Frontal cortex (tissue), 4 donors: ENCODE measurements around the gene POU2F1. TPM values are rescaled to one million over a fixed set of nuclear protein-coding genes. Genes with fewer than 3 reads are reported as not detected.
"Not testable (repeated sequence)": the region's sequence is repeated elsewhere in the genome, so short reads cannot be mapped to it uniquely, and the experiment has no call there.

Experiments
- DNase-seq, 2 donors: peaks; one replicate each; pipeline ENCODE4 v3.0.0; 2012; ENCODE audit warnings: low spot score in 2 of 2
- FAIRE-seq: peaks from 2 replicates; lab custom pipeline; 2012; peaks lifted over from hg19 to GRCh38; lab: Jason Lieb, UNC
- total RNA-seq: library from RNA; depleted of rRNA; stranded (reverse); fragments of >200 nt; gene quantifications from one replicate; pipeline ENCODE4 v1.2.3, GENCODE V29; 2014
- donor health status: control.
- donor health status: control.
- donor health status: control.

Gene POU2F1
- total RNA-seq, 1 donor from 2014 or later: 19.2 TPM

DNA sequence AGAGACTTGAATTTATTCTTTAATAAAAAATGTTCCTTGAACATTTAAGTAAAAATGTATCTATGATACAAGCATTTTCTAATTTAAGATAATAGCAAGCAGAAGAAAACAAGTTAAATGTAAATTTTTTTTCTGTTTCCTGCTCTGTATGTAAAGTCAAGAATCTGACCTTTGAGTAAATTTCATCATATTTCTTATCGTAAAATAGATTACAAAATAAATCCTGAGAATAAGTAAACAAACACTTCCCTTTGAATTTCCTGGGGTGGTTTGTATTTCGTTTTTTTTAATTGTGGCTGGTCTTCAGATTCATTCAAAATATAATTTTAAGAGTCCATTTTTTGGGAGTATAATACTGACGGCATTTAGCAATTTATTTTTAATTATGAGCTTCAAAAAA lies 77.6 kb downstream of the POU2F1 start:
- DNase-seq (no peak), FAIRE-seq (no peak)

DNA sequence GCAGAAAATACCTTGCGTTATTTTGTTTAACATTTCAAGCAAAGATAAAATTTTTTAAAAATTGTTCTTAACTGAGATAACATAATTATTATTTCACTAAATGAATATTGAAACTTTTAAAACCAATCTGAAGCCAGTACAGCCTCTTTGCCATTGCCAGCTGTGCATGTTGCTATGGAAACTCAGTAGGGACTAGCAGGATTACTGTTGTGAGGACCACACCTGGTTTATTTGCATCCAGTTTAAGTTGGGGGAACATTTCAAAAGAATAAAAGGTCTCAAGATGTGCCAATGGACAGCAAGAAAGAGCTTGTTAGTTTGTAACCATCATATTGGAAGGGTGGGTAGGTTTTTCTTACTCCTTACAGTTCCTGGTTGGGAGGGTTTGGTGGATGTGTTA lies 80.7 kb downstream of the POU2F1 start:
- no peak for DNase-seq
- no peak for FAIRE-seq

DNA sequence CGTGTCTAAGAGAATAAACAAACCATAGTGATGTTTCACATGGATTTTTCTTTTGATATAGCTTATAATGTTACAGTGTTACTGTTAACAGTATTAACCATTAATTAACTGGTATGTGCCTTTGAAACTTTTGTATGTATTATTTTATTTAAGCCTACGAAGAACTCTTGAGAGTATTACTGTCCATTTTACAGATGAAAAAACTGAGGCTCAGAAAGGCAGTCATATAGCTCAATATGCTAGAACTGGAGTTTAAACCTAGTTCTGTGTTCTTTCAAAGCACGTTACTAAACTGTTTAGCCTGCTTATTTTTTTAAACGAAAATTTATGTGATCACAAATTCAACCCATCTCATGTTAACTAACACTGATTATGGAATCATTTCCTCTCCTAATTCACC lies 83.5 kb downstream of the POU2F1 start:
- FAIRE-seq (no peak), DNase-seq (no peak)

DNA sequence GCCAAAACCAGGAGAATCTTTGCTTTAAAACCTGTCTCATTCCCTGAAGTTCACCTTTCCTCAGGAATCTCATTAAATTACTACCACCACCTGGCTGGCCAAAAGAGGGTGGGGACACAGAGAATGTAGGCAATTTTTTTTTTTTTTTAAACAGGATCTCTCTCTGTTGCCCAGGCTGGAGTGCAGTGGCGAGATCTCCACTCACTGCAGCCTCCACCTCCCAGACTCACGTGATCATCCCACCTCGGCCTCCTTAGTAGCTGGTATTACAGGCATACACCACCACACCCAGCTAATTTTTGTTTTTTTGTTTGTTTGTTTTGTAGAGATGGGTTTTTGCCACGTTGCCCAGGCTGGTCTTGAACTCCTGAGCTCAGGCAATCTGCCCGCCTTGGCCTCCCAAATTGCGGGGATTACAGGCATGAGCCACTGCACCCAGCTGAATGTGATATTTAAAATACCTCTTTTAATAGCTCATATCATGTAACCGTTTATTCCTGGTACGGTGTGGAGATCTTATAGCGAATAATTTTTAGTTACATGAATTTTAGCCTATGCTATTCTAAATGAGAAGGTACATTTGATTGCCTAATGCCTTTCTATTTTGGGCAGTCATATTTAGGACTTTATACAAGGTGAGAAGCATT lies 84.5 kb downstream of the POU2F1 start:
- FAIRE-seq (no peak), DNase-seq (no peak)

DNA sequence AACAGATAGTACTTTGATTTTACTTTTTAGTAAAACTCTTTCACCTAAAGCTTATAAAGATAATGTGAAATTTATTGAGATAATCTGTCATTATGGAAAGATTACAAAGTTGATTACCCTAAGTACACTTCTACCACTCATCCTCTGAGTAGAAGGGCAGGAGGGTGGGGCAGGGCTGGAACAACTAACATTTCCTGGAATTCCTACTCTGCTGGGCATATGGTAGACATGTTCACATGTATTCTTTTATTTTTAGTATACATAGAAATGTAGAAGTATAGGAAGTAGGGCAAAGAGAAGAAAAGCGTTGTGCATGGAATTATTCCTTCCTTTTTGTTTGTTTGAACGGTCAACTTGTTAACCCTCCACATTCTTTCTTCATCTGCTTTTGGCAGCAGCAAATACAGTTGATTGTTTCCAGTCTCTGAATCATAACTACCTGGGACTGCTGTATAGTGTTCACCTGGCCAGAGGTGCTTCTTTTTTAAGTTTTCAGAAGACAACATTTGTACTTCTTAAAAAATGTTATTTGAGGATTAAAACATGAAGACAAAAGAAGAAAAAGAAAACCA lies 85.1 kb downstream of the POU2F1 start:
- DNase-seq (no peak), FAIRE-seq (no peak)

DNA sequence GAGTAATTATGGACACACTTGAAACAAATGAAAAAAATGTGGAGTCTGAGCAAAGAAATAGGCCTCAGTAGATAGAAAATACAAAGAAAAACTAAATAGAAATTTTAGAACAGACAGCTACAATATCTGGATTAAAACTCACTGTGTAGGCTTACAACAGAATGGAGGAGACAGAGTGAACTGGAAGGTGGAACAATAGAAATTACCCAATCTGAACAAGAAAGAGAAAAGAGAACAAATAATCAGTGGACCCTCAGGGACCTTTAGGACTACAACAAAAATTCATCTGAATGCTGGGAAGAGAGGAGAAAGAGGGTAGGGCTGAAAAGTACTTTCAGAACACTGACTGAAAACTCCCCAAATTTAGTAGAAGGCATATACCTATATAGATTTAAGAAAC lies 90.0 kb downstream of the POU2F1 start:
- FAIRE-seq (no peak), DNase-seq (no peak)

DNA sequence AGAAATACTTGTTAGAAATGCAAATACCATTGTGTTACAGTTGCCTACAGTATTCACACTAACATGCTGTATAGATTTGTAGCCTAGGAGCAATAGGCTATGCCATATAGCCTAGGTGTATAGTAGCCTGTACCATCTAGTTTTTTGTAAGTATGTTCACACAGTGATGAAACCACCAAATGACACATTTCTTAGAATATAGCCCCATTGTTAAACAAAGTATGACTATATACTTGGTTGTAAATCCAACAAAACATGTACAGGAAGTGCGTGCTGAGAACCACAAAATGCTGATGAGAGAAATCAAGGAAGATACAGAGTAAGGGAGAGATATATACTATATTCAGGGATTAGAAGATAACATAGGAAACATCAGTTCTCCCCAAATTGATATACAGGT lies 92.2 kb downstream of the POU2F1 start:
- FAIRE-seq: no peak
- DNase-seq: no peak

DNA sequence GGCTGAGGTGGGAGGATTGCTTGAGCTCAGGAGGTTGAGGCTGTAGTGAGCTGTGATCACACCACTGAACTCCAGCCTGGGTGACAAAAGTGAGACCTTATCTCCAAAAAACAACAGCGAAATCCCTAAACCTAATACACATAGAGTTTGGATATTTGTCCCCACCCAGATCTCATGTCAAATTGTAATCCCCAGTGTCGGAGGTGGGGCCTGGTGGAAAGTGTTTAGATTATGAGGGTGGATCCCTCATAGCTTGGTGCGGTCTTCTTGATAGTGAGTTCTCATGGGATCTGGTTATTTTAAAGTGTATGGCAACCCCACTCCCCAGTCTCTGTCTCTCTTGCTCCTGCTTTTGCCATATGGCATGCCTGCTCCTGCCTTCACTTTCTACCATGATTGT lies 94.0 kb downstream of the POU2F1 start:
- FAIRE-seq: no peak

DNA sequence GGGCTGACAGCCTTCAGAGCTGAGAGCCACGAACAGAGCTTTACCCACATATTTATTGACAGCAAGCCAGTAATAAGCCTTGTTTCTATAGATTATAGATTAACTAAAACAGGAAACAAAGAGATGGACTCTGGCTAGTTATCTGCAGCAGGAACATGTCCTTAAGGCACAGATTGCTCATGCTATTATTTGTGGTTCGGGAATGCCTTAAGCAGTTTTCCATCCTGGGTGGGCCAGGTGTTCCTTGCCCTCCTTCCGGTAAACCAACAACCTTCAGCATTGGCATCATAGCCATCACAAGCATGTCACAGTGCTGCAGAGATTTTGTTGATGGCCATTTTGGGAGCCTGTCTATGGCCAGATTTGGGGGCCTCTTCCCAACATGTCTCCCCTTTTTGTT lies 96.8 kb downstream of the POU2F1 start:
- DNase-seq (no peak), FAIRE-seq (no peak)

More for the DNA sequence above, 94.0 kb downstream of the POU2F1 start:
- DNase-seq: no peak

DNA sequence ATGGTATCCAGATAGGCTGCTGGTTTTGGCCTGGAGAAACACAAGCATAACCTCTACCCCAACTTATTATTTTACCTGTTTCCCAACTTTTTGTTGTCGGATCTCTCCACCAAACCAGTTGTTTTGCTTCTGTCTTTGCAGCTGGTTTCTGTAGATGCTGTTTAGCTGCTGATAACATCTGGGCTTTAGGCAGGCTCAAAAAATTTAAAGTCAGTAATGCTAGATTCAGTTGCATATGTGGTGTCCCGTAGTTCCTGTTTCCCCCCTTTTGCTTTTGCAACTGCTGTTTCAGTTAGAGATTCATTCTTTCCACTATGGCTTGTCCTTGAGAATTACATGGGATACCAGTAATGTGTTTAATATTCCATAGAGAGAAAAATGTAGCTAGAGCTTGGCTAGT lies 98.5 kb downstream of the POU2F1 start:
- not testable (repeated sequence) for FAIRE-seq, DNase-seq

DNA sequence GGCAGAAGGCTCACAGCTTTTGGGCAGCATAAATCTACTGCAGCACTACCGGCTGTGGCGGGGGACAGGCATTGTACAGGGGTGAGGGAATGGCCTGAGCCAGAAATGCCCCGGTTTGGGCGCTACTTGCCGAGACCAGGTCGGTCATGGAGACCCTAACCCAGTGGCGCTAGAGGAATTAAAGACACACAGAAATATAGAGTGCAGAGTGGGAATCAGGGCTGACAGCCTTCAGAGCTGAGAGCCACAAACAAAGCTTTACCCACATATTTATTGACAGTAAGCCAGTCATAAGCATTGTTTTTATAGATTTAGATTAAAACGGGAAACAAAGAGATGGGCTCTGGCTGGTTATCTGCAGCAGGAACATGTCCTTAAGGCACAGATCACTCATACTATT lies 101.8 kb downstream of the POU2F1 start:
- FAIRE-seq: no peak
- DNase-seq: no peak

DNA sequence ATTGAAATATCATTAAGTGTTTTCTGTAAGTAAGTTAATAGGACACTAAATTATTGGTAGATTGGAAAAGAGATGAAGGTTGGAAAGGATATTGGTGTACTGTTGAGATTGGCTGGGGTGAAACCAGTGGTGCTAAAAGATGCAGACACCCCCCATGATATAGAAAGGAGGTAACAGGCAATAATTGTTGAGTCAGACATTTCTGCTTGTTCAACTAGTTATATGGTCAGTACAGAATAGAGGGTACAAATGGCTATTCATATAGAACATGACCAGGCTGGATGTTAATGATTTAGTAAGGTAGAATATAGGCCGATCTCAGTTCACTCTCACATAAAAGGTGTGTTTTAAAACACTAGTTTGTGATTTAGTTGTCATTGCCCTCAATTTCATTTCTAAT lies 104.5 kb downstream of the POU2F1 start:
- DNase-seq (no peak), FAIRE-seq (no peak)

DNA sequence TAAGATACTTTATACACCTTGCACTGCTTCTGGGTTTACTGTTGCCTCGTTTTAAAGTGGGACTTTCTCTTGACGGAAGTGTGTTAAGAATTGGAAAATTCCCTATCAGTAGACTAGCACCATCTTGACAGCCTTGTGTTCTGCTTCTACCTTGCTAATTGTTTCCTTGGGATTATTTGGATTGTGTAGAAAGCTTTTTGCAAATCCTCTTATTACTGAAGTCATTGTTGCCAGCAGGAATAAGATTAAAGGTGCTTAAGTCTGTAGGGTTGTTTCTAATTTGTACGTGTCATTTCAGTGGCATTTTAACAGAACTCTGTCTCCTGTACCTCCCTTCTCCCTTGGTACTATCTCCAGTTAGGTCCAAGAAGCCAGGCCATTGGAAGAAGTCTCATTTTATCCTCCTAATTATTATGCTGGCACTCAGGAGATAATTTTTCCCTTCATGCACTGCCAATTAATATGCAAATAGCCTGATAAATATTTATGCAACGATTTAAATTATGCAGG lies 107.7 kb downstream of the POU2F1 start:
- no peak for FAIRE-seq
- no peak for DNase-seq

DNA sequence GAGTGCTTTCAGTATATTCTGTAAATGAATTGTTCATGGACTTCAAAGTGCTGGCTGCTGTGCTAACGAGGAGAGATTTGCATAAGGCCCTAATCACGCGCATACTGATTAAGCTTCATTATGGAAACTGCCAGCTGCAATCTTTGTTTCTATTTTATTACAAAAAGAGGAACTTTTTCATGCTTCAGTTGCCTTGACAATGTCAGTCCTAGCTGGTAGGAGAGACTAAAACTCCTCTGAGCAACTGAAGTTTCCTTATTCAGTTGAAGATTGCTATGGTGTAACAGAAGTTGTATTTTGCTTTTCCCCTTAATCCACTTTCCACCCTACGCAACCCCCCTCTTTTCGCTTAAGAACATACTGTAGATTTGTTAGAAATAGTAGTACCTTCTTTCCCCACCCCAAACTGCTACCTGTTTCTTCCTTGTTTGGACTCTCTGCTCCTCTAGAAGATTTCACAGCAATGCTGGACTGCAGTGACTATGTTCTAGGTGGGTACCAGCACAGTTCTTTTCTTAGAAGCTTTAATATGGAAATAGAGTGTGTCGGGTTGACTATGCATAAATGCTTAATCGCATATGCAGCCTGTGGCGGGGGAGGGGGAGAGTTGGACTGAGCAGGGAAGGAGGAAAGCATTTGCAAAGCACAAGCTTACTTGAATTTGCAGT lies 108.3 kb downstream of the POU2F1 start:
- FAIRE-seq: no peak
- peak; percentile 3 to 8 for DNase-seq

DNA sequence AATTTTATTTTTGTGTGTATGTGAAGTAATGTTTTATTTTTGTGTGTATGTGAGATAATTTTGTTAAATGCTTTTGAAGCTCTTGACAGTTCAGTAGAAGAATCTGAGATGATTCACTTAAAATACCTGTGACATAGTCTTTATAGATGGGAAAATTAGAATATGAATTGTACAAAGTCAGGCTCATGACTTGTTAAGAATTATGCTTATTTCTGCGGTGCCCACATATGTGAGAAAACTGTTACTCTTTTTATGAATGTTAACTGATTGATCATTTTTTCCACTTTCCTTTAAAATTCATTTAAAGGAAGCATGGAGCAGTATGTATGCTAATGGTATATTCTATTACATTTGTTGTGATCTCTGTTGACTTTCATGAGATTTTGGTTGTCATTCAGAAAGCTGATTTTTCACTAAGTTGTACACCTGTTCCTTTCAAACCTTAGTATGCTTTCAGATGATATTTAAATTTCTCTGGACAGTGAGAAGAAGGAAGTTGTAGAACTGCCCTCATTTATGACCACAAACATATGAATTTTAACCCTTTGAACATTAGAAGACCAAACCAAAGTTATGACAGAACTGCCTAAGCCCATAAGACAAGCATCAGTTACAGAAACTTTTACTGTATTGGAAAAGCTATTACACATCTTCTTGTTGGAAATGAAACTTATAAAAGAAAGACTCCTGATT lies 110.1 kb downstream of the POU2F1 start:
- no peak for FAIRE-seq

DNA sequence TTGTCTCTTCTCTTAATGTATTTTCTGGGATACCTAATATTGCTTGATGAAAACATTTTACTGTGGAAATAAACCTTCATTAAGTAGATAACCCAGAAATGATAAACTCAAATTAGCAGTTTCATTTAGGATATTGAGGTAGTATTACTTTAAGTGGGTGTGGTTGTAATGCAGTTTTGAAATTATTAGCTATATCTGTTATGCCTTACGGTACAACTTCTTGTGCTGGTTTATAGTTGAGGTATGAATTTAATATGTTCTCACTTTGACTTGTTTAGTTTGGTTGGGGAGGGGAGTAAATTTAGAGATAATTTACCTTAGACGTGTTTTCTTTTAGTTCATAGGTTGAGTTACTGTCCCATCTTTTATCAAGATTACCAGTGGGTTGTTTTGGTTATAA lies 111.0 kb downstream of the POU2F1 start:
- no peak for FAIRE-seq
- no peak for DNase-seq

More for the DNA sequence above, 110.1 kb downstream of the POU2F1 start:
- no peak for DNase-seq

DNA sequence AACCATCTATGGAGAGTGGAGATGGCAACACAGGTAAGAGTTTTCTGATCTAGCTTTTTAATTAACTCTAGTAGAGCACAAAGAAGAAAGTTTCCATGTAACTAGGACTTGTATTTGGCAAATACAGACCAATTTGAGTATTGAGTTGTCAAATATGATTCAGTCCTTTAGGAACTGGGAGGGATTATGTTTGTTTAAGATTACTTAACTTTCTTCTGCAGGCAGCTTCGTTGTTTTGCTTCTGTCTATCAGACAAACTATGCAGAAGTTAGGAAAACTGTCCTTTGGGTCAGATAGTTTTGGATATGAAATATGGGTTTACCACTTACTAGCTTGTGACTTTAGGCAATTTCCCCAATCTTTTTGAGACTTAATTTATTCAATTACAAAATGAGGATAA lies 111.8 kb downstream of the POU2F1 start:
- FAIRE-seq: no peak
- no peak for DNase-seq

DNA sequence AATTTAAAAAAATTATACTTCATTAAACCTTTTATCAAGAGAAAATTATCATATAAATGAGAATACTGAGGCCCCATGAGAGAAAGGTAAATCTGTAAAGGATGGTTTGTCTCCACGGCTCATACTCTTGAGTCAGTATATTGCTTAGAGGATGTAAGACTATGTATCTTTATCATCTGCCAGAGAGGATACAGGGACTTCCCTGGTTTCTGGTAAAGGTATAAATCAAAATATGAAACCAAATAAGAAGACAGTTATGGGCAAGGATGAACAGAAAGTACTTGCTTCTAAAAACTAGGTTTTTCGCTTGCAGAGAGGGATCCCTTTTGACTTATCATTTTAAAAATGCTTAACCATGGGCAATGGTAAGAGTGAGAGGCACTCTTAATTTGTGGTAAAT lies 112.4 kb downstream of the POU2F1 start:
- DNase-seq: no peak
- FAIRE-seq: no peak

DNA sequence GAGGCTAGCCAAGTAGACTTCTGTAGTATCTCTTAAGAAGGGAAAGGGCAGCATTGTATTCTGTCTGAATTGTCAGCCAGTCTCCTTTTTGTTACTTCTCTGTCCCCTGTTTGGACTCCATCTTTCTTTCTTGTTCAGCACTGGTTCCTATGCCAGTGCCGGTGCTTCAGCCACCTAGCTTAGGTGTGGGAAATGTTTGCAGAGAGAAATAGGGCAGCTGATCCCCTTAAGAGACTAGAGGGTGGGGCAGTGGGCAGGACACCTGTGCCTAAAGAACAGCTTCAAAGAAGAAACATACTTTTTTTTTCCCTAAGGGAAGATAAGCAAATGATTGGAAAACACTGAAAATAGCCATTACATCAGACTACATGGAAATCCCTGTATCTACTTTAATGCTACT lies 113.0 kb downstream of the POU2F1 start:
- no peak for FAIRE-seq

DNA sequence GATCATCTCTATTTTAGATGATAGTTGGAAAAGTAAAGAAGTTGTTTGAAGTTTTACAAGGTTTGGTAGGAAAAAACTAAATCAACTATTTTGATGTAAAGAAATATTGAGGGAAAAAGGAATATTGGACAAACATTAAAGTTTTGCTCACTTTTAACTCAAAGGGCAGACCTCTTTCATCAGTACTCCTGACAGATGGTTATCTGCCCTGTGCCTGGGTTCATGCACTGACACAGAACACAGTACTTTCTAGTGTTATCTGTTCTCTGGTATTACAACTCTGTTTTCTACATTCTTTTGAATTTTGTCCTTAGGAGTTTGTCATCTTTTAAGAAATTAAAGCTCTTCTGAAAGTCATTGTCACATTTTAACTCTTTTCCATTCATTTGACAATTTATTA lies 118.7 kb downstream of the POU2F1 start:
- DNase-seq: no peak
- no peak for FAIRE-seq

More for the DNA sequence above, 113.0 kb downstream of the POU2F1 start:
- DNase-seq: no peak

DNA sequence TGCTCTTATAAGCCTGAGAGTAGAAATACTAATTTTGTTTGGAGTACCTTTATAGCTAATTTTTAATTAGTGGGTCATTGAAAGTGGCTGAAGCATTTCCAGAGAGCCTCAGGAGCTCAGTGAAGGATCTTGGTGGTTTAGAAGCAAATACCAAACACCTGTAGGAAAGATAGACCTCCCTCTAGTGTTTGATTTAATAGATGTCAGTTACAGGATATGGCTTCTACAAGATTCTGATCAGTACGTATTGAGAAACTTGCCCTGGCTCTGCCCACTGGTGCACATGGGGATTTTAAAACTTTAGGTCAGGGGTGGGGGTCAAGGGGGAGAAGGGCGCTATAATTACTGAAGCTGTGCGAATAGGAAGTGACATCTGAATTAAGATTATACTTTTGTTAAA lies 122.2 kb downstream of the POU2F1 start:
- no peak for DNase-seq
- no peak for FAIRE-seq
